Amniotic stem cell (primary cell): ENCODE results near the gene HOXB7.
A peak's percentile ranks its signal among the peaks of the same experiment; 100 is the strongest.

ENCODE experiments used
- DNase-seq: peaks from one replicate; lab custom pipeline; 2025; lab: John Stamatoyannopoulos, UW

Gene HOXB7

DNA sequence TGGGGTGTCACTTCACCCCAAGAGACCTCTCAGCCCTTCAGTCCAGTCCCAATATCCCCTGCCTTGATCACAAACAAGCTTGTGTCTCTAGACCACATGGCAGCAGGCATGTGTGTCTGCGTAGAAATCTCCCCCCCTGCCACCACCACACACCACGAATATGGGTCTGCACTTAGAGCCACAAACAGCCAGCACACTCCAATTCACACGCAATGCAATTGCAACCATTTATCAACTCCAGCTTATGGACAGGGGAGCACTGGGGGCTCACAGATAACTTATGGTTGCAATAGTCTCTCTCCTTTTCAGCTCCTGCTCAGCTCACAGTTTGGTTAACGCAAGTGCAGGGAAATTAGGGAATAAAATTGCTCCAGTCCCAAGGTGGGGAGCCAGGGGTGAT lies 12.8 kb upstream of the HOXB7 start:
- DNase-seq: no peak

DNA sequence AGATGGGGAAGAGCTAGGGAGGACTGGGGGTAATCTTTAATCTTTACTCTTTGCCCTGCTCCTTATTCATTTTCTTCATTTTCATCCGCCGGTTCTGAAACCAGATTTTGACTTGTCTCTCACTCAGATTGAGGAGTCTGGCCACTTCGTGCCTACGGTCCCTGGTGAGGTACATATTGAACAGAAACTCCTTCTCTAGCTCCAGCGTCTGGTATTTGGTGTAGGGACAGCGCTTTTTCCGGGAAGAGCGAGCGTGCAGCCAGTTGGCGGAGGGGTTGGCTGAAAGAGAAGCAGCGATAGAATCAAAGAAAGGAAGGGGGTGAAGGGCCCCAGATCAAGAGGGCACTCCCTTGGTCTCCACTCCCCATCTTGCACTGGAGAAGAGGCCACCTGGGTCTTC lies 12.0 kb upstream of the HOXB7 start:
- DNase-seq: no peak

DNA sequence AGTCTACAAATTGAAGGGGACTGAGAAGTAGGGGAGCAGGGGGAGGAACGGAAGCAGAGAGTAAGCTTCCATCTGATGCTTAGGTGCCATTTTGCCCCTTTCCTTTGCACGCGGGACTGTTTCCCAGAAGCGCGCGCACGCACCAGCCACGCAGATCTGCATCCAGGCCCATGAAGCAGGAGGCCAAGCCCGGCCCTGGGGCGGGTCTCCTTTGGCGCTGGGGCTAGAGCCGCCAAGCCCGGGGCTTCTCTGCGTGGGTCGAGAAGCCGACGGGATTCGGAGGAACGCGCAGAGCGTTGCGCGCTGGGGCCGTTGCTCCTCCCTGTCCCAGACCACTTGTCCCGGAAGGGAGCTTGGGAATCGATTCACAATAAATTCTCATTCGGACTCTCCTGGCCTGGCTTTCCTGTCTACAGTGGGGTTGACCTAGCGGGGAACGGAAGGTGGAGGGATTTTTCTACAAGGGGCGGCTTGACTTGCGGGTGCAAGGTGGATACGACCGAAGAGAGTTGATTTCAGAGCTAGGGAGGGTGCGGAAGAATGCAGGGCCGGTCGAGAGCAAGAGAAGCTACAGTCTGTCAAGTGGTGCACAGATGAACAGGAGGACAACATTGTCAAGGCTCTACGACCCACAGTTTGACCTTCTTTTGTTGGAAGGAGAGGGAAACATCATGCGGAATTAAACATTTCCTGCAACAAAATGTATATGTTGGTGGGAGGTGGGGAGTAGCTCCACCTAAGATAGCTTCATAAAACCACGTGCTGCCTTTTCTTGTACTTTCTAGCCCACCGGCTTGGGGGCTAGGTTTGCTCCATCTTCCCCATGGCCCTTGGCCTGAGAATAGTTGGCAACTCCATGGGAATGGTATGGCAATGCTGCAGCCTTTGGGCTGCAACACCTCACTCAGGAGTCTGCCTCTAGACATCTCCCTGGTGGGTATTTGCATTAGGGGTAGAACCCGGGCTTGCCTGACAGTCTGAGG lies 10.9 kb upstream of the HOXB7 start:
- DNase-seq: no peak

DNA sequence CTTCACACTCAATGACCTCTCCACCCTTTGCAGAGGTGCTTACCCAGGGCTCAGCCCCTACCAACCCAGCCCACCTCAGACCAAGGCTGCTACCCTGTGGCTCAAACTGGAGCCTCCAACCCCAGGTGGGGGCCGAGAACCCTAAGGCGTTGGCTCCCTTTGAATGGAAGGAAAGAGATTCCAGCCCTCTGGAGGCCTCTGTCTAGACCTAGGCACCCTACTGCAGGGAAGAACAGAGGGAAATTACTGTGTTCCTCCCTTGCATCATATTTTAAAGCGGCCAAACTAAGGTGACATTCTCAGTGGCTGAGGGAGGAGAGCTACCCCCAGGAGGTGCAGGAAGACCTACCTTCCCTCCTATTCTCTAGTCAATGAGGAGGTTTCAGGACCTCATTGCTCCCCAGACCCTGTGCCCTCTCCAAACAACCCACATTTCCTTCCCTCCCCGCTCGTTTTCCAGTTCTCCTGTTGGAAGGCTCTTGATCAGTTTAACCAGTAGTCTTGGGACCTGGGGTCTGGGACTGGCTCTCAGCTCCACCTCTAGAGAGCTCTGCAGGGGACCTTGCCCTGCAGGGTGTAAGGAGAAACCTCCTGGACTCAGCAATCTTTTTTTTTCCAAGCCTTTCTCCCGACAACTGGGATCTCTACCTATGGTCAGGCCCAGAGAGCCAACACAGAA lies 9.8 kb upstream of the HOXB7 start:
- no peak for DNase-seq

DNA sequence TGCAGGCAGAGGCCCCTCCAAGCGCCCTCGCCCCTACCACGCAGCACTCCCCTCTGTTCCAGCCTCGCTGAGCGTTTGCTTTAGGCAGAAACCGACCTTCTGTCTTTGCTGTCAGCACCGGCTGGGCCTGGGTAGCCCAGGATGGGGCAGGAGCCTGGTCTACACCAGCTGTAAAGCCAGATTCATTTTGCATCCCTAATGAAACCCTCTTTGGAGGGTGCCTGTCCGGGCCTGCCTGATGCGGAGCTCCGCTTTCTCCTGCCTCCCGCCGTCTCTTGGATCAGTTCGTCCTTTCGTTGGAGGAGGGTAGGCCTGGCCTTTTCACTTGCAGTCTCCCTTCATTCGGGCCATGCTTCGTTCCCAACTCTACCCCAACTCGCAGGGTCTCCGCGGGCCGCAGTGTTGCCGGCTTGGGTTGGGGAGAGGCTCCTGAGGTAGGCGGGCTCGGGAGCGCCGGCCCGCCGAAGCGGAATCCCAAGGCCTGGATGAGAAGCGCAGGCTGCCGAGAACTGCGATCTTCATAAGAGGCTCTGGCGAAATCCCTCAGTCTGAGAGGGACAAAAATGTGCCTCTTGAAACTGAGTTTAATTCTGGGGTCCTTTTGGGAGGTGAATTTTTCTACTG lies 9.1 kb upstream of the HOXB7 start:
- DNase-seq: no peak

DNA sequence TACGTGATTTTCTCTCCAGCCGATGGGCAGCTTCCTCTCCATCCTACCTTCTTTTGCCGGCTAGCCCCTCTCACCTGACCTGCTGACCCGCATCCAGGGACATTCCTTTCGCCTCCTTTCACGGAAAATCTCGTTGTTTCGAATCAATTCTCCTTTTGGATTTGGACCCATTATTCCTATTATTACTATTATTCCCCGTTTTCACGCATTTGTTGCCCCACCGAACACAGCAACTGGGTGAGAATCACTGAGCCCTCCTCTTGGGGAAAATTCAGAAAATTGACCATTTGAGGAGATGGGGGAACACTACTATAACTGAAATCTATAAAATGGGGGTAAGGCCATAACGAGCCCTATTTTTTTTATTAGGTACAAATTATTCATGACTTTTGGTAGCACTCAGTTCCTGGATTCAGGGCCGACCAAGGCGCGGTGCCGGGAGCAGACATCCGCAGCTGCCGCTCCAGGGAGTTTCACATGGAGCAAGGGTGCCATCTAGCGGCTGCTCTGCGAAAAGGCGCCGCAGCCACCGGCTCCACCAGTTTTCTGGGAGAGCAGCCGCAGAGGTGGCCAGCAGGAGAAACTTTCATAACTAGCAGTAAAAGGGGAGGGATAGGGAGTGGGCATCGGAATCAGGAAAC lies 7.6 kb upstream of the HOXB7 start:
- DNase-seq: peak; percentile 12

DNA sequence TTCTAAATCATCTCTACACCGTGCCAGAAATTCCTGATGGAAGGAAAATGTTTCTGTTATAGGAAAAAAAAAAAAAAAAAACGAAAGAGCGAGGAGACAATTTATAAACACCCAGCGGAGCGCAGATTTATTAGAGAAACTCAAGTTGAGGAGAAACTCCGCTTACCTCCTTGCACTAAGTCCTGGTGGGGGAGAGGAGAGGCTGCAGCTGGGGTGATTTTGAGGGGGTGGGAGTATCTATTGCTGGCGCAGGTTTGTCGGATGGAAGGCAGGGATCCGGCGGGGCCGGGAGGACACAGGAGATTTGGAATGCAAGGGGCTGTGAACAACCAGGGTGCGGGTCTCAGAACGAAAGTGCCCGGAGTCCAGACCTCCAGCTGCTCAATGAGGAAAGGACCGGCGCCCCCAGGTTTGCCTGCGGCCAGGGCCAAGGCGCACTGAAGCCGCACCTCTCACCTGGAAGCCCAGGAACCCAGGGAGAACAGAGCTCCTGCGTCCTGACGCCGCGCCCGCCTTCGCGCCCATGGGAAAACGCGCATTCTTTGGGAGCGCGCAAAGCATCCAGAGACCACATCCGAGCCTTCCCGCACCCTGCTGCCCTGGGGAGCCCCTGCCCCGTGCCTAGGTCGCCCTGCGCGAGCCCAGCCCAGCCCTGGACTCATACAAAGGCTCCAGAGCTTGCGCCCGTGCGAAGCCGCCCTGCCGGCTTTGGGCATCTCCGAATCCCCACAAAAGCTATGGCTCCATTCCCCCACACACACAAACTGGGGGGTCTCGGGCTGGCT lies 6.8 kb upstream of the HOXB7 start:
- DNase-seq: no peak

DNA sequence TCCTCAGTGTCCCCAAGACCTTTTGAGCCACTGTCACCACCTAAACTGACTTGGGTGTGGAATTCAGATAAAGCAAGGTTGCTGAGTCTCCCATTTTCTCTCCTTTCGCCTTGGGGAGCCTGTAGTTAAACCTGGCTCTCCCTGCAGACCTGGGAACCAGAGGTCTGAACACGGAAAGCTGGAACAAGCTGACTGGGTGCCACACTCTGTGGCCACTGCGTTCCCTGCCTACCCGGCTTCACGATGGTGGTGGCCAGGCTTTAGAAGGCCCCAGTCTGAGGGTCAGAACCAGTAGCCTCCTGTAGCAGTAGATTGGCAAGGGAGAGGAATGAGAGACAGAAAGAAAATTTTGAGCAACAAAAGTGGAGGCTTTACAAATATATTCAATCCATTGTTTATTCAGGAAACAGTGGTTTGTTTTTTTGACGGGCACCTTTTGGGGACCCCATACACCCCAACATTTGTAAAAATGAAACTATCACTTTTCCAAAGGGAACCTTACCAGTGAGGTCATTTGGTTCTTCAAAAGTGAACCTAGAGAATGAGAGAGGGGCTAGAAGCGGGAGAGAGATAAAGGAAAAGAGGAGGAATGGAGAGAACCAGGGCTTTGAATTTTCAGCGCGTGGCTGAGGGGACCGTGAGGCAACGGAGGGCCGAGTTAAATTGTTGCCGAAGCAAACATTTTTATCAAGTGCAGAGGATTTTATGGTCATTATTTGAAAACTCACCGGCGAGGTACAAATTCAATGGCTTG lies 6.1 kb upstream of the HOXB7 start:
- DNase-seq: no peak

DNA sequence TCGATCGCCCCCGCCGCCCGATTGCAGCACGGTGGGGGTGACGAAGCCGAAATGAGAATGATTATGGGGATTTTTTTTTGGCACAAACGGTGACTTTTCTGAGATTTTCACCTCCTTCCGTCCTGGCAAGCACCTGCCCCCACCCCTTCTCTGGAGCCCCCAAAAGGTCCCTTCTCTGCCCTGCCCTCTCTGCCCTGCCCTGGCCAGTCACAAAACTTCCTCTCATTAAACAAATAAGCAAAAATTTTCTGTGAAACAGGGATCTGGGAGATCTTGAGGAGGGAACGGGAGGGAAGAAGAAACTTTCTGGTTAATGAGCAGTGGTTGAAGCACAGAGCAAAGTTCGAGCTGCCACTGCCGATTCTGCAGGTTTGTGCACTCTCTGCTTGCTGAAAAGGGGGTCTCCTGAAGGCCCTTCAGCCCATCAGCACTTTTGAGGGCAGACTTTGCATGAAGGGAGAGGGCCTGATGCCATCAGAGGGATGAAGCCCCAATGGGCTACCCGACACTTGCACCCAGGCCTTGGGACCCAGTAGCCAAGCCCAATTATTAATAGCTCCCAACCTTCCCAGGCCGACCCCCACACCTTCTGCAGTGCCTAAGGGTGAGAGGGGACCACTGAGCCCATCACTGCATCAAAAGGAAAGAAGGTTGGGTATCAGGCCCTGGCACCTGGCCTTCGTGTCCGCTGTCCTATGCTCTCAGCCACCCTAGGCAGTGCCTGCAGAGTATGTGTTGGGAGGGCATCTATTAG lies 5.3 kb upstream of the HOXB7 start:
- no peak for DNase-seq

DNA sequence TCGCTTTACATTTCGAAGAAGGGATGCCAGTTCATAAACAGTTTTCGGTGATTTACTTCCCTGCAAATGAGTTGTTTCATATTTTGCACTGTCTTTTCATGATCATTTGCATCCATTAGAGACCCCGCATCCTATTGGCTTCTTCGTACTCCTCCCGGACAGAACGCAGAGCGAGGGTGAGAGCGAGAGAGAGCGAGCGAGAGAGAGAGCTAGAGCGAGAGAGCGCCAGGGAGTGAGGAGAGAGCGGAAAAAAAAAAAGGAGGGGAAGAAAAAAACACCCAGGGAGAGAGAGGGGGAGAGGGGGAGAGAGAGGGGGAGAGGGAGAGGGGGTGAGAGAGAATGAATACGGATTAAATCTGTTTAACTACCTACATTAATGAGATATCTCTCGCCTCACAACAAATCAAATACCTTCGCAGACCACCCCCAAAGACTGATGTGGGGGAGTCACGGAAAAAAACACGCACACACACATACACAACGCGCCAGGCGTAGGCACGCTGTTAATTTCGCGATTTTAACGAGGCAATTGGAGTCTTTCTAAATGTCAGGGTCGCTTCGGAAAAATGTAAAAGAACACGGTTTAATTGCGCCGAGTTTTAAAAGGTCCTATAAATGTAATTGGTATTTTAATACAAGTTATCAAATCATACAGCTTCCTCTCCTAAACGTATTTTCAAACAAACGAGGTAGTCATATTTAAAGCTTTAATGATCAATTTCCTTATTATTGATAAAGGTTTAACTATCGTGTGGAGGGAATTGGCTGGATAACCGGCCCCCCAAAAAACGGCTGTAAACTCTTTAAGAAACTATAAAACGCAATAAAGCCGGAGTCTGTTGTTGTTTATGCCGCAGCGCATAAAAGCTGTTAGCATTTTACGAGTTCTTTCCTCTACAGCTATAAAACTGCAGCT lies 4.5 kb upstream of the HOXB7 start, which contains the start of gene HOXB8:
Gene HOXB8, minus strand, starts transcription at position 246 of the 916 bp plus-strand sequence. CDS start 588 bp downstream, outside the sequence.
- no peak for DNase-seq

DNA sequence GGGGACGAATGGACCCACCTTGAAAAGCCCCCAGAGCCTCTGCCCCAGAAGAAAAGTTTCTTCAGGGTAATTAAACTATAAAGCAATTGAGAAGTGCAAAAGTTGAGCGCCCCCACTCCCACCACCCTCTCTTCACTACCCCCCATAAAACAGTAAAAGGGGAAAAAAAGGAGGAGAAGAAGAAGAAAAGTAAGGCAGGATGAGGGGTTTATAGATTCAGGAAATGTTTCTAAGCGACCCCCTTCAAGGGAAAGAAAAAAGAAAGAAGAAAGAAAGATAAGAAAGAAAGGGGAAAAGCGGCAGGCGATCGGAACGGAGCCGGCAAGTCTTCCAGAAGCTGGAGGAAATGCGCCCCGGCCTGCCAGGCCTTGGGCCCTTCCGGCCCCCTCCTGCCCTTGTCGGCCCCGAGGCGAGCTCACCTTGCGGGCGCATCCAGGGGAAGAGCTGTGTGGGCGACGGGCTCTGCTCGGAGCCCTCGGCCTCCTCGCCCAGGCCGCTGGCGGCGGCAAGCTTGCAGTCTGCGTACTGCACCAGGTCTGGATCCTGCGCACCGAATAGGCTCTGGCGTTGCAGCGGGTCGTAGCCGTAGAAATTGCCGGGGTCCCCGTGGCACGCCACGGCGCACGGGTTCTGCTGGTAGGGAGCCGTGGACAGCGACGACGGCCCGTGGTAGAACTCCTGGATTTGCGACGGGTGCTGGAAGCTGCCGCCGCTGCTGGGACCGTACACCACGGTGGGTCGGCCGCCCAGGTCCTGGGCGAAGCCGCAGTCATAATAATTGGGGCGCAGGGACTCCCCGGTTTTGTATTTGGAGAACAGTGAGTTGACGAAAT lies 3.3 kb upstream of the HOXB7 start:
- no peak for DNase-seq

DNA sequence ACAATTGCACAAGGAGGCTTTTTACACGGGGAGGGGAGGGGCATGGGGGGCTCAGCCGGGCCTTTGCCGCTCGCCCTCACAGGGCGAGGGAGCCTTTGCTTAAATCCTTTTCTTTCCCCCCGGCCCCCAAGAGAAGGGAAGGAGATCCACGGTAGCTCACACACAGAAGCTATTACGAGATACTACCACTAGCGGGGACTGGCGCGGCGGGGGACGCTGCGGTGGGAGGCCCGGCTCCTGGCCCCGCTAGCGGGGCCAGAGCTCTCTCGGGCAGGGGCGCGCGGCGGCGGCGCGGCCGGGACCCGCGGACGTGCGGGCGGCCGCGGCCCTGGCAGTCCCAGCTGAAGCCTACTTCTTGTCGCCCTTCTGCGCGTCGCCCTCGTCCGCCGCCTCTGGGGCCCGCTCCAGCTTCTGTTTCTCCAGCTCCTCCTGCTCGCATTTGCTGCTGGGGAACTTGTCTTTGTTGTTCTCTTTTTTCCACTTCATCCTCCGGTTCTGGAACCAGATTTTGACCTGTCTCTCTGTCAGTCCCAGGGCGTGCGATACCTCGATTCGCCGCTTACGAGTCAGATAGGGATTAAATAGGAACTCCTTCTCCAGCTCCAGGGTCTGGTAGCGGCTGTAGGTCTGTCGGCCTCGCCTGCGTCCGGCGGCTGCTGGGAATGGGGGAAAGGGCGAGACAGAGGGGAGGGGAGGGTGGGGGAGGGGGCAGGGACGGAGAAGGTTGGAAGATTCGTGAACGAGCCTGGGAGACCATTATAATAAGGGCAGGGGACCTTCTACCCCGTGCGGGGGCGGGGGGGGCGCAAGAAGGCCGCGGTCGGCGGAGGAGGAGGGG lies 2.3 kb upstream of the HOXB7 start:
- no peak for DNase-seq

DNA sequence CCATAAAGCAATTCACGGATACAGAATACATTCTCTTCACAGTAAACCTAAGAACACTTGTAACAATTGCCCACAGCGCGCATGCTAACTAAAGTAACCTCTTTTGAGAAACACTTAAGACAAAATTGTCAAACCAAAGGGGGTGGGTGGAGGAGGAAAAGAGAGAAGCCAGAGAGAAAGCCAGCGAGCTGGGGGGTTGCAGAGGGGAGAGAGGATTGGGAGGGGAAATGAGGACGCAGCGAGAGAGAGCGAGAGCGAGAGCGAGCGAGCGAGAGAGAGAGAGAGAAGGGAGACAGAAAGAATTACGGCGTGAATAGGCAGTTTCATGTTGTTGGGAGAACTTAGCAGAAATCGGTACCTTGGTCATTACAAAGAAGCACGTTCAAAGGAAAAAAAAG lies 1.6 kb upstream of the HOXB7 start:
- no peak for DNase-seq

DNA sequence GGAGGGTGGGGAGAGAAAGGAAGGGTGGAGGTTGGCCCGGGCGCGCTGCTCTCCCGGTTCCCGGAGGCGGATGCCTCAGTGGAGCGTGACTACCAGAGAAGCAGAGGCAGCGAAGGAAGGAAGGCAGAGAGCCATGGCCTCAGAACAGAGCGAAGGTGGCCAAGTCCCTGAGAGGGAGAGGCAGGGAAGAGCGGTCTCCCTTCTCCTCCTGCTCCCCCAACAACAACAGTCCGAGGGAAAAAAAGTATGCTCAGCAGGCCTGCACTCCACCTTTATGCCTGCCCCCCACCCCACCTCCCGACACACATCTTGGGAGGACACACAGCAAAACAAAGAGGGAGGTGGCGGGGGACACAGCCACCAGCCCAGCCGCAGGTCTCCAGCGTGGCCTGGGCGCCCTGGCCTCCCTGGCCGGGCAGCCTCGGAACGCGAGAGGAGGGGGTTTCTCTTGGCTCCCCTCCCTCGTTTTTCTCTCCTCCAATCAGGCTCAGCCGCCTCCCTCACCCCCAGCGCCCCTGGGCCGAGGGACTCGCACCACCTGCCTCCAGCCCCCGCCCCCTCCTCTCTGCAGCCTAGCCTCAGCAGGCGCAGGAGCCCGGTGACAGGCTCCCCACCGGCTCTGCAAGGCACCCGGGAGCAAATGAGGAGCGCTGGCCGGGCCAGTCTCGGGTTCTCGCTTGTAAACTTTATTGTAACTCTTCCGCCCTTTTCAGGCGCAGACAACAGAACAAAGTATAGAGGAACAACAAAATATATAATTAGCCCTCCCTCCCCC lies 1.1 kb upstream of the HOXB7 start:
- no peak for DNase-seq

DNA sequence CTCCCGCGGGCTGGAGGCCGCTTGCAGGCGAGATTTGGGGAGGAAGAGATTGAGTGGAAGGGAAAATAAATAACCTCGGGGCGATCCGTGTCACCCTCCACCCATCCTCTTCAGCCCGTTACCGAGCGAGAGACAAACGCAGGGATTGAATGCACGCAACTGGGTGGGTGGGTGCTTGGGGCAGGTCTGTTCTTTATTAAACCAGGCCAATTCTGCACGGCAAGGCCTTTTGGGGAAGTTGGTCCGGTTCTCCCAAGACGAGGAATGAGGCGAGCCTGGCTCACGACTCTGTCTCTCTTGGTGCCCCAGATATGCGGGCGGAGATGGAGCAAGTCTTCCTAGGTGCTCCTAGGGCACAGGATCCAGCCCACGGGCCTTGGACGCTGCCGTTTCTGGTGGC lies 396 bp upstream of the HOXB7 start:
- no peak for DNase-seq

DNA sequence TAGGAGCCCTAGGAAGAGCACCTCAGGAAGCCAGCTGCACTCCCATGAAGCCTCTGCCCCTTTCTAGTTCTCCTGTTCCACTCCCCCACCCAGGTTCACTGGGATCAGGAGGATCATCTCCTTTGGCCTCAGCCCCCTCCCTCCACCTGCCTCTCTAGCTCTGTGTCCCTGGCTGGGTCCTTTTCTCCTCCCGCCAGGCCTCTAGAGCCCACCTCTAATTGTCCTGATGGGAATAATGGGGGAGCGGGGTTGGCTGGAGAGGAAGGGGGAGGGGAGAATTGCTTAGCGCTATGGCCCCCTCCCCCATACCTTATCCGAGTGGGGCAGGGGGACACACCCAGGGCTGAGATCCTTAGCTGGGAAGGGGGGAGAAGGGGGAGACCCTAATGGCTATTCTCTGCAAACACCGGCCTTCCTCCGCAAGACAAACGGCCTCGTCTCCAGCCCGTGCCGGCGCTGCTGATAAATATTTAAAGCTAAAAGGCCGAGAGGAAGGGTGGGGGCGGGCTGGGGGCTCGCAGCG lies 997 bp downstream of the HOXB7 start:
- no peak for DNase-seq
